COLO829 (cell line): ENCODE results near the gene GCNT2.
"Not testable (repeated sequence)": the region's sequence is repeated elsewhere in the genome, so short reads cannot be mapped to it uniquely, and the experiment has no call there.

Experiments
- DNase-seq: peaks from one replicate; pipeline ENCODE4 v3.0.0; 2012; ENCODE audit warnings: low spot score

Gene GCNT2

DNA sequence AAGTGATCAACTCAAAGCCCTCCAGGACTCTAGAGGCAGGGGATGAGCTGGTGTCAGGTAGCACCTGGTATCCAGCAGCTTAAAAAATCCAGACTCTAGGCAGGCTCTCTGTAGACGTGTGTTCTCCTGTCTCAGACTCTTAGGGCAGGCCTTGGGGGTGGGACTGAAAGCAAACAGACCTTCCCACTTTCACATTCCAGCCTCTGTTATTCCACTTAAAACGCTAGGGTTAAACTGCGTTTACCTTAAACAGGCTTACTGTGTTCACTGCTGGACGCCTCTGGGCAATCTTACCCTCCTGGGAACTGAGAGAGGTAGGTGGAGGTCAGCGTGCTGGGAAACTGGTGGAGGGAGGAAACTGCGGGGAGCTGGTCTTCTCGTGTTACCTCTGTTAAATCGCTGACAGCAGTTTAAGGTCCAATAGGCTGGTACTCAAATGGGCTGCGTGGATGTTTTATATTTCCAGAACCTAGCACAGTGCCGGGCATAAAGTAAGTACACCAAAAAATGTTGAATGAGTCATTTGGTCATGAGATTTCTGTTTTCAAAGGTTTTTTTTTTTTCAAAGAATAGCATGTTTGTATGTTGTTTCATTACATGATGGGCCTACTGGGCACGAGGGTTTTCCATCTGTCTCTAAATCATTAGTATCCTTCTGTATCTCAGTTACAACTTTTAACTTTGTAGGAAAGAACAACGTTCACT is at the start of gene GCNT2:
Gene GCNT2, plus strand, starts transcription at position 248 of the 705 bp plus-strand sequence. CDS start 7,561 bp downstream, outside the sequence.
- peak; percentile 93 for DNase-seq

DNA sequence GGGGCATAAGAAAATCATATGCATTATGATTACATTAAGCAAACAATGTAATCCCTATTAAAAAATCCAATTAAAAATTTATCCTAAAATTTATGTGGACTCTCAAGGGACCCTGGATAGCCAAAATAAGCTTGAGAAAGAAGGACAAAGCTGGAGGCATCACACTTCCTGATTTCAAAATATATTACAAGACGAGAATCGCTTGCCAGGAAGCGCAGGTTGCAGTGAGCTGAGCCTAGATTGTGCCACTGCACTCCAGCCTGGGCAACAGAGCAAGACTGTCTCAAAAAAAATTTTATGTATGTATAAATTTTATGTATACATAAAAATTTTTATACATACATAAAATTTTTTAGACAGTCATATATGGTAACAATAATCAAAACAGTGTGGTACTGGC is 48.5 kb upstream of the GCNT2 start:
- no peak for DNase-seq

DNA sequence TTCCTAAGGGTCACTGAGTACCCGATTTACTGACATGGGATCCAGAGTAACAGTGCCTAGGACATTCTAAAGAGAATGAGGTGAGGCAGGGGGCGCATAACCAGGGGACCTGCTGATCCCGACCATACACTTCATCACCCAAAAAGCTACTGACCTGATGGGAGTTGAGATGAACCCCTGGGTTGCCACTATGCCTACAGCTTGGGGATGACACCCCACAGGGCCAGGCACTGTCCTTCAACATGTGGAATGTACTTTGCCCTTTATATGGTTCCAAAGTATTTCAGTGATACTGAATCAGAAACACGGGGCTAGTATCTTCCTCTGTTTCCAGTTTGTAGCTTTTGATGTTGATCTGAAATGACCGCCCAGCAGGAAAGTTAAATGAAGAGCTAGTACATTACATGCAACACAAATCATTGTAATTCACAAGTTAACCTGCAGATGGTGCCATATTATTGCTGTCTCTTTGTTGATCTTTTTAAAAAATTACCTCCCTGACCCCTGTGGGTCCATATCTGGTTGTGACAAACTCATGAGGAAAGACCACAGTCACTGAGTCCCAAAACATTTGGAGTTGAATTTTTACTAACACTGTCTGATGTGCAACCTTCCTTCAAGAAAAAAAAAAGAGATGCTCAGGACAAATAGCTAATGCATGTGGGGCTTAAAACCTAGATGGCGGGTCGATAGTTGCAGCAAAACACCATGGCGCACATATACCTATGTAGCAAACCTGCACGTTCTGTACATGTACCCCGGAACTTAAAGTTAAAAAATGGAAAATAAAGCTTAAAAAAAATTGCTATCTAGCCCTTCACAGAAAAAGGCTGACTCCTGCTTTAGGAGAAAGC is 42.7 kb upstream of the GCNT2 start:
- DNase-seq: peak; percentile 79

DNA sequence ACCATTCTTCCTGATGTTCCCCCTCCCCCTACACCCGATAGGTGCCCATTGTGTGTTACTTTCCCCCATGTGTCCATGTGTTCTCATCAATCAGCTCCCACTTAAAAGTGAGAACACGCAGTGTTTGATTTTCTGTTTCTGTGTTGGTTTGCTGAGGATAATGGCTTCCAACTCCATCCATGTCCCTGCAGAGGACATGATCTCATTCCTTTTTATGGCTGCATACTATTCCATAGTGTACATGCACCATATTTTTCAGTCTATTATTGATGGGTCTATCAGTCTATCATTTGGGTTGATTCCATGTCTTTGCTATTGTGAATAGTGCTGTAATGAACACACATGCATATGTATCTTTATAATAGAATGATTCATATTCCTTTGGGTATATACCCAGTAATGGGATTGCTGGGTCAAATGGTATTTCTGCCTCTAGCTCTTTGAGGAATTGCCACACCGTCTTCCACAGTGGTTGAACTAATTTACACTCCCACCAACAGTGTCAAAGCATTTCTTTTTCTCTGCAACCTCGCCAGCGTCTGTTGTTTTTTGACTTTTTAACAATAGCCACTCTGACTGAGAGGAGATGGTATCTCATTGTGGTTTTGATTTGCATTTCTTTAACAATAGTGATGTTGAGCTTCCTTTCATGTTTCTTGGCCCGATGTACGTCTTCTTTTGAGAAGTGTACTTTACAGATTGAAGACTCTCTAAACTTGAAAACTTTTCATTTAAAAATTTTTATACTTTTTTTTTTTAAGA is 41.0 kb upstream of the GCNT2 start:
- DNase-seq: no peak

DNA sequence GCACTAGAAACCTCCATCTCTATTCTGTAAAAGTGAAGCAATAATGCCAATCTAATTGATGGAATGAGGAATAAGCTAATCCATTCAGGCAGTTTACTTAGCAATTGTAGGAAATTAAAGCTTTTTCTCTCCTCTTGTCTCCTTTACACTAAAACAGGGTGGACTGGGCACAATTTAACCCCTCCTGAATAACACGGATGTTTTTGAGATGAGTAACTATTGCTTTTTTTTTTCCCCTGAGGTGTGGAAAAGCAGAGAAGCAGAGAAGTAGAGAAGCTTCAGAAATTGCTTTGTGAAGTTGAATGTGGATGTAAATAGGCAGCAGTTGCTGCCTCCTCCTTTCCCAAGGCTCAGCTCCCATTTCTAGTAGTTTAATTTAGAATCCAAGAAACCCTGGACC is 40.0 kb upstream of the GCNT2 start:
- DNase-seq: no peak

DNA sequence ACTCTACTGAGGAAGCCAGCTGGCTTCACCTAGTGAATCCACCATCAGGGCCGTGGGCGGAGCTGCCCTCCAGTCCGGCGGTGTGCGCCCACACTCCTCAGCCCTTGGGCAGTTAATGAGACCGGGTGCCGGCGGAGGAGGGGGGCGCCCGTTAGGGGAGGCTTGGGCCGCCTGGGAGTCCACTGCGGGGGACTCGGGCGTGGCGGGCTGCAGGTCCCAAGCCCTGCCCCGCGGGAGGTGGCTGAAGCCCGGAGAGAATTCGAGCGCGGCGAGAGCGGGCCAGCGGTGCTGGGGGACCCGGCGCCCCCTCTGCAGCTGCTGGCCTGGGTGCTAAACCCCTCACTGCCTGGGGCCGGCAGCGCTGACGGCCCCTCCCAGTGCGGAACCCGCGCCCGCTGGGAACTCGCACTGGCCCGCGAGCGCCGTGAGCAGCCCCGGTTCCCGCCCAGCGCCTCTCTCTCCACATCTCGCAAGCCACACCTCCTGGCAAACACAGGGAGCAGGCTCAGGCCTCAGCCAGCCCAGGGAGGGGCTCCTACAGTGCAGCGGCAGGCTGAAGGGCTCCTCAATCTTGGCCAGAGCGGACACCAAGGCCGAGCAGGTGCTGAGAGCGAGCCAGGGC is 38.4 kb upstream of the GCNT2 start:
- DNase-seq: no peak

DNA sequence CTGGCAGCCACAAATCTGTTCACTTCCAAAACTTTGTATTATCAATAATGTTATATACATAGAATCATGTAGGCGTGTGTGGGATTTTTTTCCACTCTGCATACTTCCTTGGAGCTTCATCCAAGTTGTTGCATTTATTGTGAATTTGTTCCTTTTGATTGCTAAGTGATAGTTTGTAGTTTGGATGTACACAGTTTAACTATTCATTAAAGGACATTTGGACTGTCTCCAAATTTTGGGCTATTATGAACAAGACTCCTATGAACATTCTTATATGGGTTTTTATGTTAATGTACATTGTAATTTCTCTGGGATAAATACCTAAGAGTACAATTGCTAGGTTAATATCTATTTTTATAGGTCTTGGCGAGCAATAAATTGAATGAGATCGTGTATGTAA is 36.2 kb upstream of the GCNT2 start:
- DNase-seq: no peak

DNA sequence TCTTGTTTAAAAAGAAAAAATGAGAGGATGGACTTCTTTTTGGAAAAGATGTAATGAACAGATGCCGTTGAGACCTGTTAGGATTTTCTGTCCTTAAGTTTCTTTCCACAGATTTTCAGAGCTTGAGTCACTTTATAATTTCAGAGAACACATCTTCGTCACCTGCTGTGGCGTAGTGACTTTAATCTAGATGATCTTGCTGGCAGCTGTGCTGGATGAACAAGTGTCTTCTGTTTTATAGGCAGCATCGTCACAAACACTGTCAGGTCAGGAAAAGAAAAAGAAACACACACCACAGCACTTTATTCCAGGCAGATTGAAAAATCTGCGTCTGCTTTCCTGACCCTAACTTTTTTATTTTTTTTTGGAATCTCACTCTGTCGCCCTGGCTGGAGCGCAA is 35.7 kb upstream of the GCNT2 start:
- DNase-seq: no peak

DNA sequence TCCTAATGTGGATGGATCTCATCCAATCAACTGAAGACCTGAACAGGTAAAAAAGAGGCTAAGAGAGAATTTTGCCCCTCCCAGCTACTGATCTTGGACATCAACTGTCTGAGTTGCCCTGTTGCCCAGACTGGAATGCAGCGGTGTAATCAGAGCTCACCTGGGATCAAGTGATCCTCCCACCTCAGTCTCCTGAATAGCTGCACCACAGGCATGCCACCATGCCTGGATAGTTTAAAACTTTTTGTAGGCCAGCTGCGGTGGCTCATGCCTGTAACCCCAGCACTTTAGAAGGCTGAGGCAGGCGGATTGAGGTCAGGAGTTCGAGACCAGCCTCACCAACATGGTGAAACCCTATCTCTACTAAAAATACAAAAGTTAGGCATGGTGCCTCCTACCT is 34.9 kb upstream of the GCNT2 start:
- DNase-seq: no peak

DNA sequence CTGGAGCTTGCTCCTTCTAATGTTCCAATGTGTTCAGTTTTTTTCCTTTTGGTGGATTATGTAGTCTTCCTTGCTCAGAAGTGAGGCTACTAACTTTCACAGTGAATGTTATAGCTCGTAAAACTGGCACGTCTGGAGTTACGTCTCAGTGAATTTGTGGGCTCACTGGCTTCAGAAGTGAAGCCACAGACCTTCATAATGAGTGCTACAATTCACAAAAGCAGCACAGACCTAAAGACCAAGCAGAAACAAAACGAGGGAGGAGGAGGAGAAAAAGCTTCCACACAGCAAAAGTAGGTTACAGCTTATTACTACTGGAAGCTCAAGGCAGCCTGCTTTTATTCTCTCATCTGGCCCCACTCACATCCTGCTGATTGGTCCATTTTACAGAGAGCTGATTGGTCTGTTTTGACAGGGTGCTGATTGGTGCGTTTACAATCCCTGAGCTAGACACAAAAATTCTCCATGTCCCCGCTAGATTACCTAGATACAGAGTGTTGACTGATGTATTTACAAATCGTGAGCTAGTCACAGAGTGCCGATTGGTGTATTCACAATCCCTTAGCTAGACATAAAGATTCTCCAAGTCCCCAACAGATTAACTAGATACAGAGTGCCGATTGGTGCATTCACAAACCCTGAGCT is 34.1 kb upstream of the GCNT2 start:
- not testable (repeated sequence) for DNase-seq

DNA sequence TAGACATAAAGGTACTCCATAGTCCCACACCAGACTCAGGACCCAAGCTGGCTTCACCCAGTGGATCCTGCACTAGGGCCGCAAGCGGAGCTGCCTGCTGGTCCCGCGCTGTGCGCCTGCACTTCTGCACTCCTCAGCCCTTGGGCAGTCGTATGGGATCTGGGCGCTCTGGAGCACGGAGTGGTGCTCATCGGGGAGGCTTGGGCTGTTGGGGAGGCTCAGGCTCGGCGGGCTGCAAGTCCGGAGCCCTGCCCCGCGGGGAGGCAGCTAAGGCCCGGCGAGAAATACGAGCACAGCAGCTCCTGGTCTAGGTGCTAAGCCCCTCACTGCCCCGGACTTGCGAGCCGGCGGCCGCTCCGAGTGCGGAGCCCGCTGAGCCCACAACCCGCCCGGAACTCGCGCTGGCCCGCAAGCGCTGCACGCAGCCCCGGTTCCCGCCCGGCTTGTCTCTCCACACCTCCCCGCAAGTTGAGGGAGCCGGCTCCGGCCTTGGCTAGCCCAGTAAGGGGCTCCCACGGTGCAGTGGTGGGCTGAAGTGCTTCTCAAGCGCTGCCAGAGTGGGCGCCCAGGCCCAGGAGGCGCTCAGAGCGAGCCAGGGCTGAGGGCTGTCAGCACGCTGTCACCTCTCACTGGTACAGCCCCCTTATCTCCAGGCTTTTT is 33.4 kb upstream of the GCNT2 start:
- DNase-seq: no peak

DNA sequence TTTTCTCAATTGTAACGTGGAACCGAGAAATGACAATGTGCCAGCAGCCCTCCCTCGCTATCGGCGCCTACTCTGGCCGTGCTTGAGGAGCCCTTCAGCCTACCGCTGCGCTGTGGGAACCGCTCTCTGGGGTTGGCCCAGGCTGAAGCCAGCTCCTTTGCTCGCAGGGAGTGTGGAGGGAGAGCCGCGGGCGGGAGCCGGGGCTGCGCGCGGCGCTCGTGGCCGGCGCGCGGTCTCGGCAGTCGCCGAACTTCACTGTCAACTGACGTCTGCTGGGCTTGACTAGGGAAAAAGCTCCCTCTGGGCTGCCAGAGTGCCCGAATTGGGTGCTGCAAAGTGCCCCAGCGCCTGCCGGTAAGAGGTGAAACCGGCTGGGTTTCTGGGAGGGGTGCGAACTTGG is 29.7 kb upstream of the GCNT2 start:
- DNase-seq: no peak

DNA sequence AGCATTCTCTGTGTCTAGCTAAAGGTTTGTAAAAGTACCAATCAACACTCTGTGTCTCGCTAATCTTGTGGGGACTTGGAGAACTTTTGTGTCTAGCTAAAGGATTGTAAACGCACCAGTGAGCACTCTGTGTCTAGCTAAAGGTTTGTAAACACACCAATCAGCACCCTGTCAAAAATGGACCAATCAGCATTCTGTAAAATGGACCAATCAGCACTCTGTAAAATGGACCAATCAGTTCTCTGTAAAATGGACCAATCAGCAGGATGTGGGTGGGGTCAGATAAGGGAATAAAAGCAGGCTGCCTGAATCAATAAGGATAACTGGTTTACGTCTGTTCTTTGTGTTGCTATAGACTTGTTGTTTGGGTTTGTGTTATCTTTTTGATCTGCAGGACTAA is 29.2 kb upstream of the GCNT2 start:
- not testable (repeated sequence) for DNase-seq

DNA sequence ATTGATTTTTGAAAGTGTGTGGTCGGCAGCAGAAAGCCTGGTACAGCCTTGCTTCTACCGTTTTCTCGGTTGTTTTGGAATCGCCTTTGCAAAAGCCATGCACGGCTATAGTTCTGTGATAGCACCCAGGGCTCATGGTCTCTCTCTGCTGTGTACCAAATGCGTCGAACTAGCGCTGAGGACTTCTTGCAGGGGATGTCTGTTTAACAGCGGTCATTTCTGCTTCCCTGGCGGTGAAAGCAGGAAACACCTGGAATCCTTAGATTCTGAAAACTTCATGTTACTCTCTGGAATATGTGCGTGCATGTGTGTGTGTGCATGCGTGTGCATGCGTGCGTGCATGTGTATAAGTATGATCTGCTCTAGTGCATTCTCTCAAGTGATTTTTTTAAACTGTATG is 26.1 kb upstream of the GCNT2 start:
- DNase-seq: no peak

DNA sequence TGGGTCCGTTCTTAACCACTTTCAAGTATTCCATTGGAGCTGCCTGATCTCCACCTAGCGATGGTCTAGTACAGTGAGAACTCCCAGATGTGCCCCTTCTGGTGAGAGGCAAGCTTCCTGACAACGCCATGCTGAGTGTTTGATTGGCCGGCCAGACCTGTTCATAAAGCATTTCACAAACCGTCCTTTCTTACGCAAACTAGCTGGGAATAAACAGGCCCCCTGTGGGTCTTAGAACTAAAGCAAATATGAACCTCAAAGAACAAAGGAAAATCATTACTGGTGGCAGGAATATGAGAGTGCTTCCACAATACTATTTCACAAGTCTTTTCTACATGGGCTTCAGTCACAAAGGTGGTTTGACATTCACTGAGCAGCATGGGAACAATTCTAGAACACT is 15.6 kb upstream of the GCNT2 start:
- no peak for DNase-seq

DNA sequence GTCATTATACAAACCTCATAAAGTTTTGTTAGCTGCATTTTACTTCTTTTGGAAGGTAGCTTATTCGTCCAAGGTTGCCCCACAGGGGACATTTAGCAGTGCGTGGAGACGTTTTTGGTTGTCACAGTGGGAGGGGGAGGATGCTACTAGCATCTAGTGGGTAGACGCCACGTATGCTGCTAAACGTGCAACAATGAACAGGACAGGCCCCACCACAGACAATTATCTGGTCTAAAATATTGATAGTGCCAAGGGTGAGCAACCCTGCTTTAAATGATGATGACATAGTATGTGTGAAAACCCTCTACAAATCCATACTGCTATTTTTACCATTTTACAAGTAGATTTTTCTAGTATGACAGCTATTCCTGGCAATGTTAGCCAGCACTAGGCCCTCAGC is 13.9 kb upstream of the GCNT2 start:
- no peak for DNase-seq

DNA sequence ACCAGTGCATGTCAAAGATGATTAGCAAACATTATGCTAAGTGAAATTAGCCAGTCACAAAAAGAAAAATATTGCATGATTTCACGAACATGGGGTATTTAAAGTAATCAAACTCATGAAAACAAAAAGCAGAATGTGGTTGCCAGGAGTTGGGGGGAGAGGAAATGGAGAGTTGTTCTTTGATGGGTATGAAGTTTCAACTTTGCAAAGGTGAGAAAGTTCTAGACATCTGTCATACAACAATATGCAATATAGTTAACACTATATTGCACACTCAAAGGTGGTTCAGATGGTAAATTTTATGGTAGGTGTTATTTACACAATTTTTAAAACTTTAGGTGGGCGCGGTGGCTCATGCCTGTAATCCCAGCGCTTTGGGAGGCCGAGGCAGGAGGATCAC is 13.4 kb upstream of the GCNT2 start:
- no peak for DNase-seq

DNA sequence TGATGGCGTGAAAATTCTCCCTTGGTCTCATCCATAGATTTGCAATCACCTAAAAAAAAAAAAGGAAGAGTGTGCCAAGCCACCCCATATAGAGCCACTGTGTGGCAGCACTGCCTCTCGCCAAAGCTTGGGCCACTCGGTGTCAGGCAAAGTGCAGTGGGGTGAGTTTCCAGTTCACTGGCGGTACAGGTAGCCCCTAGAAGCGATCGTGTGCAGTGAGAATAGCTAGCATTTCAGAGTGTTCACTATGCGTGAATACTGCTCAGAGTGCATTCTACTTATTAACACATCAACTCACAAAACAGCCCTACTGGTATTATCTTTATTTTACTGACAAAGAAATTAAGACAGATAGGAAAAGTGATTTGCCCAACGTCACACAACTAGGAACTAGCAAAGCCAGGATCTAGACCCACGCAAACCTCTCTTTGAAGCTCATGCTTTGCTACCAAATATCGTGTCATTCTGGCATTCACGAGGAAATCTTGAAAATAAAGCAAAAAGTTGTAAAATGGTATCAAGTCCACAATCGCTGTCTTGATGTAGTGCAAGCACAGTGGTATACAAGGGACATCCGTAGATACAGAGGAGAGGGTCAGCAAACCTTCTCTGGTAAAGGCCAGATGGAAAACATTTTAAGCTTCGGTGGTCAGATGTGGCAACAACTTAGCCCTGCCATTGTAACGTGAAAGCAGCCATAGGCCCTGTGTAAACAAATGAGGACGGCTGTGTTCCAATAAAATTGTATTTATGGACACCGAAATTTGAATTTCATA is 10.4 kb upstream of the GCNT2 start:
- peak; percentile 87 for DNase-seq

DNA sequence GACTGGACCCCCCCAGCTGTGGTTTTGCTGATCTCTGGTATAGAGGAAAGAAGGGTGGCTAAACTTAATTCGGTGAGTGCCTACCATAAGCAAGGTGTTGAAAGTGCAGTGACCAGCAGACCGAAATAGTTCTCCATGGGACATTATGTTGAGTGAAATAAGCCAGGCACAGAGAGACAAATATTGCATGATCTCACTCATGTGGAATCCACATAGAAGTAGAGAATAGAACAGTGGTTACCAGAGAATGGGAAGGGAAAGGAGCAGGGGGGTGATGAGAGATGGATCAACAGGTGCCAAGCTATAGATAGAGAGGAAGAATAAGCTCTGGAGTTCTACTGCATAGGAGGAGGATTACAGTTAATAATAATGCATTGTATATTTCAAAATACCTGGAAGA is 9.7 kb upstream of the GCNT2 start:
- DNase-seq: no peak

DNA sequence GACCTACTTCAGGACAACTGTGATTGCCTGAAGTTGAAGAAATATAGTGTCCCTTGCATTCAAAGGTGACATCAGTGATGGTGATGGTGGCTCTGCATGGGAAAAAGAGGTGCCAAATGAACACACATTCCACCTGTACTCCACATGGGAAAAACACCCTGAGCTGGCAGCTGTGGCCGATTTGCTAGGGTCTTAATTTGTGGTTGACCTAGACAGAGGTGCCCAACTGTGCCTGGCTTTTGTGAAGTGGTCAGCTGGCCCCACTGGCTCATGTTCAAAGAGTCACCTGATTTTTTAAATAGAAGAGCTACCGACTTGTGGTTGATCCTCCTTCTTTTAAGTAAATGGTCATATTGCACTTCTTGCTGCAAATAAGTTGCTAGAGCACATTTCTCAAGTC is 7.6 kb upstream of the GCNT2 start:
- no peak for DNase-seq
